K562 (cell line): ENCODE measurements around the gene DSTYK. TPM values are rescaled to one million over a fixed set of nuclear protein-coding genes. Genes with fewer than 3 reads are reported as not detected.

Source experiments
- ATAC-seq: fragments of 200-7000 bp; cut with Tn5 transposase; 3 replicates; pipeline ENCODE4 v1.9.1; 2020; ENCODE audit warnings: moderate library complexity
- BruUV-seq: library from RNA; stranded (reverse); fragments of 400-500 nt; replicated peaks from 2 replicates; lab custom pipeline; 2021; lab: Mats Ljungman, UMichigan
- CTCF ChIA-PET: fragments of 300-600 bp; formaldehyde crosslinking; extraction: SDS; loops from one replicate; lab custom pipeline; 2021; ENCODE audit warnings: low intra/inter-chr PET ratio; lab: Yijun Ruan, JAX
- POLR2A ChIA-PET: fragments of 300-600, 350-650 bp; sonication (Branson Sonifier 250); formaldehyde crosslinking; extraction: SDS; loops from one replicate; lab custom pipeline; 2021; ENCODE audit warnings: antibody characterized with exemption, inconsistent platforms; lab: Yijun Ruan, JAX
- DNase-seq, 4 experiments: peaks; one replicate each; pipeline versions ENCODE4 v3.0.0 to v3.0.0-alpha.2; 2011 to 2018; ENCODE audit warnings: low spot score in 3 of 4, mixed read lengths in 3 of 4; ENCODE audit errors: extremely low read depth in 1 of 4
- FAIRE-seq: peaks from 2 replicates; lab custom pipeline; 2011; peaks lifted over from hg19 to GRCh38; lab: Jason Lieb, UNC
- H2AFZ ChIP-seq: 2 replicates; pipeline ENCODE4 v1.6.0; 2011; ENCODE audit warnings: low read depth, low read length, control low read depth, inconsistent platforms
- H3K27ac ChIP-seq: fragments of 200-600 bp; 3 replicates; pipeline ENCODE4 v1.8.0; 2011; ENCODE audit warnings: low read depth, mild to moderate bottlenecking, control low read depth, inconsistent platforms, low read length, moderate library complexity, mixed read lengths; ENCODE audit errors: extremely low read depth
- H3K27me3 ChIP-seq, 2 experiments: fragments of 300-600 bp in 1 of 2; 2 replicates in 1 of 2; 3 replicates in 1 of 2; pipeline versions ENCODE4 v1.6.0 to v1.8.0; 2011; ENCODE audit warnings: inconsistent platforms in 2 of 2, low read length in 2 of 2, mild to moderate bottlenecking in 1 of 2, mixed read lengths in 1 of 2, moderate library complexity in 1 of 2; ENCODE audit not compliant: control insufficient read depth in 2 of 2, insufficient read depth in 2 of 2
- H3K36me3 ChIP-seq: fragments of 300-600 bp; 3 replicates; pipeline ENCODE4 v1.8.0; 2011; ENCODE audit warnings: mild to moderate bottlenecking, low read length, inconsistent platforms; ENCODE audit not compliant: control insufficient read depth, insufficient read depth
- H3K4me1 ChIP-seq, 2 experiments: fragments of 200-600 bp in 1 of 2; replicated peaks in 1 of 2; 2 replicates in 1 of 2; 3 replicates in 1 of 2; pipeline versions ENCODE4 v1.5.1 to v1.8.0; 2011; ENCODE audit warnings: inconsistent platforms in 2 of 2, low read length in 2 of 2, mild to moderate bottlenecking in 1 of 2, mixed read lengths in 1 of 2, moderate library complexity in 1 of 2; ENCODE audit not compliant: control insufficient read depth in 2 of 2, insufficient read depth in 2 of 2
- H3K4me2 ChIP-seq: 2 replicates; pipeline ENCODE4 v1.6.1; 2011; ENCODE audit warnings: low read length, control low read depth, inconsistent platforms, mixed read lengths; ENCODE audit not compliant: insufficient read depth
- H3K4me3 ChIP-seq: fragments of 200-600 bp; sonication (generic), shearing (Covaris generic); 2 replicates; pipeline ENCODE4 v1.5.1; 2016; ENCODE audit warnings: control low read depth, inconsistent platforms
- H3K79me2 ChIP-seq: fragments of 200-600 bp; 3 replicates; pipeline ENCODE4 v1.8.0; 2011; ENCODE audit warnings: low read length, inconsistent platforms; ENCODE audit not compliant: control insufficient read depth, insufficient read depth
- H3K9ac ChIP-seq, 2 experiments: 2 replicates each; pipeline versions ENCODE4 v1.6.0 to v1.6.1; 2011; ENCODE audit warnings: low read depth in 2 of 2, low read length in 2 of 2, control low read depth in 1 of 2, inconsistent platforms in 1 of 2, mild to moderate bottlenecking in 1 of 2, mixed read lengths in 1 of 2; ENCODE audit not compliant: insufficient read depth in 1 of 2
- H3K9me1 ChIP-seq: one replicate; pipeline ENCODE4 v1.6.0; 2011; ENCODE audit warnings: inconsistent platforms, mild to moderate bottlenecking, low read length, moderate library complexity; ENCODE audit not compliant: control insufficient read depth, insufficient read depth
- H3K9me3 ChIP-seq: replicated peaks from 2 replicates; pipeline ENCODE4 v1.5.1; 2011; ENCODE audit warnings: low read depth, low read length, inconsistent platforms; ENCODE audit not compliant: control insufficient read depth, insufficient read depth
- H4K20me1 ChIP-seq: replicated peaks from 2 replicates; pipeline ENCODE4 v1.6.1; 2011; ENCODE audit warnings: low read length, inconsistent platforms, mixed read lengths; ENCODE audit not compliant: control insufficient read depth, insufficient read depth
- MYC ChIP-seq, 2 experiments: fragments of 250-450 bp in 1 of 2; sonication (Bioruptor Pico) in 1 of 2; IDR thresholded peaks; 2 replicates each; pipeline versions ENCODE4 v1.5.1 to v1.6.1; 2012 to 2021; ENCODE audit warnings: low read depth in 2 of 2, borderline replicate concordance in 1 of 2, improper control_type of control experiment in 1 of 2, low read length in 1 of 2, mild to moderate bottlenecking in 1 of 2, moderate library complexity in 1 of 2
- NRF1 ChIP-seq, 2 experiments: fragments of 450-650 bp; IDR thresholded peaks in 1 of 2; conservative IDR thresholded peaks in 1 of 2; 2 replicates each; pipeline ENCODE4 v1.6.1; 2014; ENCODE audit warnings: mild to moderate bottlenecking in 2 of 2
- SFPQ ChIP-seq: fragments of 200-400 bp; formaldehyde crosslinking; IDR thresholded peaks from 2 replicates; pipeline ENCODE4 v1.6.1; 2017; ENCODE audit warnings: mild to moderate bottlenecking, low read depth, low read length, moderate library complexity
- UBTF ChIP-seq, 2 experiments: IDR thresholded peaks; 2 replicates each; pipeline ENCODE4 v1.6.1; 2012; ENCODE audit warnings: improper control_type of control experiment in 2 of 2, low read depth in 2 of 2, low read length in 2 of 2, borderline replicate concordance in 1 of 2
- ZNF282 ChIP-seq: sonication (generic); formaldehyde crosslinking; IDR thresholded peaks from 2 replicates; pipeline ENCODE4 v1.8.1; 2023; ENCODE audit warnings: missing genetic modification reagents
- ZNF511 ChIP-seq: sonication (generic); formaldehyde crosslinking; IDR thresholded peaks from 2 replicates; pipeline ENCODE4 v1.8.0; 2022; ENCODE audit warnings: mild to moderate bottlenecking, missing genetic modification reagents
- WGBS: fragments of 100-300 bp; shearing (Covaris generic); methylation state at CpG from one replicate; pipeline ENCODE4 v1.1.6; 2016; ENCODE audit warnings: low coverage, mixed read lengths; ENCODE audit not compliant: insufficient coverage; ENCODE audit errors: missing lambda C conversion rate; 5-methylcytosine and 5-hydroxymethylcytosine counted together
- in situ Hi-C: fragments of 300-500 bp; cut with MboI; formaldehyde crosslinking; loops from 4 replicates; pipeline ENCODE4 v1.15.0; 2018; ENCODE audit warnings: inconsistent platforms, mixed read lengths
- intact Hi-C: fragments of 100-400 bp; cut with micrococcal nuclease; formaldehyde crosslinking; loops from 2 replicates; pipeline ENCODE4 v1.14.2; 2022
- polyA plus RNA-seq, 8 experiments: library from polyadenylated mRNA; depleted of rRNA in 4 of 8; stranded (reverse) in 5 of 8; unstranded in 3 of 8; fragments of >200 nt; fragmentation: Nextera tagmentation in 2 of 8; fragmentation: Illumina TruSeq in 1 of 8; extraction: Ambion mirVana in 2 of 8; extraction: Trizol in 1 of 8; gene quantifications; 2 replicates each; pipeline versions ENCODE4 v1.2.1 to v1.2.3, GENCODE V29; 2011 to 2014; ENCODE audit warnings: inconsistent platforms in 1 of 8, missing spikeins in 1 of 8
- total RNA-seq, 7 experiments: library from RNA; depleted of rRNA in 6 of 7; stranded (reverse); fragments of >200 nt in 6 of 7; fragmentation: Illumina TruSeq in 2 of 7; extraction: Trizol in 2 of 7; gene quantifications; 2 replicates each; pipeline versions ENCODE4 v1.2.1 to v1.2.3, GENCODE V29; 2011 to 2021; ENCODE audit warnings: low replicate concordance in 1 of 7

The DSTYK gene
- total and polyA plus RNA-seq, 9 of the 15 experiments (the other 6 are each of a cell fraction or from before 2014, with no cell fraction given): 4.2 to 7.1 (median 6.2) TPM

GRCh38 chr1:205210756-205211168 is 740 bp downstream of the DSTYK start:
- peak; percentile 68 to 72 for TF ChIP-seq NRF1 (conservative IDR thresholded peaks at IDR 0.05 in 1 of 2, IDR thresholded peaks at IDR 0.05 in 1 of 2)
- peak; percentile 87; the same call in 1 of the 2 replicates for TF ChIP-seq ZNF282
- no peak for TF ChIP-seq MYC (IDR thresholded peaks at IDR 0.05; ENCODE audit: low read depth, low read length)
- TF ChIP-seq MYC (CRISPR knock-in tag; IDR thresholded peaks at IDR 0.05; ENCODE audit: borderline replicate concordance, low read depth): peak; percentile 45; the same call in 1 of the 2 replicates
- TF ChIP-seq SFPQ: no peak
- TF ChIP-seq UBTF (IDR thresholded peaks at IDR 0.05; ENCODE audit: borderline replicate concordance in 1 of 2, low read depth in 2 of 2, low read length in 2 of 2): 0 out of 4 replicates have a peak, but pooled peaks of 1 of the 2 experiments have one; percentile 41
- TF ChIP-seq ZNF511 (CRISPR knock-in tag): peak; percentile 46; the same call in 1 of the 2 replicates
- WGBS: under 1% methylated on average over 29 of the region's 31 CpGs
- in situ Hi-C loops: no loop called here
- ATAC-seq: peak; percentile 44
- ChIA-PET POLR2A (interaction anchor here (0.7 to 1.2 kb wide), 7 partner anchors 11 to 599 kb away, joined by 3 to 13 read pairs (median 3); no protein-coding TSS in a partner anchor), CTCF (no interaction called here)
- Histone ChIP-seq H3K4me2 (peak overlapping the region; percentile 87), H3K9ac (peak overlapping the region; percentile 69 to 99), H3K9me1 (no peaks in the 10 kb centered on the region), H3K79me2 (peaks cover 43% of the 10 kb centered on the region), H3K36me3 (no peaks in the 10 kb centered on the region), H3K27ac (peak overlapping the region; percentile 66), H3K4me1 (peaks cover 16 to 44% of the 10 kb centered on the region in 2 experiments), H3K27me3 (no peaks in the 10 kb centered on the region), H4K20me1 (no peaks in the 10 kb centered on the region), H3K4me3 (peak overlapping the region; percentile 85), H3K9me3 (no peaks in the 10 kb centered on the region), H2AFZ (peak overlapping the region; percentile 96)
- intact Hi-C loops: loop anchor here (2.0 to 5.0 kb wide), 3 partner anchors 38 to 88 kb away; no protein-coding TSS in a partner anchor
- FAIRE-seq: no peak
- peak; percentile 40 to 66 (median 59) for DNase-seq
- BruUV-seq: no TSS peak
